Activated CD4-positive, CD25-positive, alpha-beta regulatory T cell treated with anti-CD3 and anti-CD28 coated beads, Interleukin-2, amount 50 U/mL, for 16 hours (primary cell): ENCODE results near the gene STARD3.

Experiments
- DNase-seq: peaks from one replicate; pipeline ENCODE4 v3.0.0-alpha.2; 2020; ENCODE audit warnings: low read depth, low spot score

The STARD3 gene

GRCh38 chr17:39711851-39712250, 74.9 kb downstream of the STARD3 start:
- no peak for DNase-seq
